SIG-M5 (cell line): ENCODE data around the gene TEX11.
"Not testable (repeated sequence)": the region's sequence is repeated elsewhere in the genome, so short reads cannot be mapped to it uniquely, and the experiment has no call there.

Experiments
- DNase-seq: peaks from one replicate; lab custom pipeline; 2025; lab: John Stamatoyannopoulos, UW

The TEX11 gene

GRCh38 chrX:70587158-70587557, 321.4 kb downstream of the TEX11 start:
- DNase-seq, result not testable (repeated sequence)

- DNase-seq, result no peak
Observed at GRCh38 chrX:70577442-70577841, 331.1 kb downstream of the TEX11 start.

GRCh38 chrX:70569922-70570576, 338.5 kb downstream of the TEX11 start:
- DNase-seq, result not testable (repeated sequence)

GRCh38 chrX:70554948-70555347, 353.6 kb downstream of the TEX11 start:
- DNase-seq, result no peak

- DNase-seq, result no peak
Observed at GRCh38 chrX:70554523-70554922, 354.0 kb downstream of the TEX11 start.

GRCh38 chrX:70554081-70554480, 354.4 kb downstream of the TEX11 start:
- DNase-seq, result no peak

- DNase-seq, result no peak
Observed at GRCh38 chrX:70553516-70553915, 355.0 kb downstream of the TEX11 start.

- DNase-seq, result no peak
Observed at GRCh38 chrX:70552130-70552704, 356.3 kb downstream of the TEX11 start.

GRCh38 chrX:70549429-70549828, 359.1 kb downstream of the TEX11 start:
- no peak for DNase-seq

- no peak for DNase-seq
Observed at GRCh38 chrX:70535198-70535597, 373.3 kb downstream of the TEX11 start.

GRCh38 chrX:70527610-70528345, 380.7 kb downstream of the TEX11 start:
- no peak for DNase-seq

GRCh38 chrX:70527053-70527452, 381.5 kb downstream of the TEX11 start:
- DNase-seq, result no peak

- DNase-seq, result no peak
Observed at GRCh38 chrX:70525733-70526132, 382.8 kb downstream of the TEX11 start.

- DNase-seq, result not testable (repeated sequence)
Observed at GRCh38 chrX:70515692-70516091, 392.8 kb downstream of the TEX11 start.

- not testable (repeated sequence) for DNase-seq
Observed at GRCh38 chrX:70515270-70515669, 393.2 kb downstream of the TEX11 start.

- no peak for DNase-seq
Observed at GRCh38 chrX:70509078-70509477, 399.4 kb downstream of the TEX11 start.

GRCh38 chrX:70508296-70508911, 400.1 kb downstream of the TEX11 start:
- no peak for DNase-seq

- no peak for DNase-seq
Observed at GRCh38 chrX:70505451-70505841, 403.1 kb downstream of the TEX11 start.

- no peak for DNase-seq
Observed at GRCh38 chrX:70504772-70505450, 403.6 kb downstream of the TEX11 start.

- DNase-seq, result no peak
Observed at GRCh38 chrX:70500826-70501225, 407.7 kb downstream of the TEX11 start.

- no peak for DNase-seq
Observed at GRCh38 chrX:70498129-70498528, 410.4 kb downstream of the TEX11 start.

- no peak for DNase-seq
Observed at GRCh38 chrX:70497026-70497425, 411.5 kb downstream of the TEX11 start.
